Measurements from ENCODE around the gene ARMC2.
"Not testable (repeated sequence)": the region's sequence is repeated elsewhere in the genome, so short reads cannot be mapped to it uniquely, and the experiment has no call there.

The ARMC2 gene

GRCh38 chr6:108832738-108833137 lies 15.5 kb upstream of the ARMC2 start:
- no peak for DNase-seq (ENCODE audit: low read depth in 3 of 3)

GRCh38 chr6:108835218-108835850 lies 12.9 kb upstream of the ARMC2 start:
- DNase-seq (ENCODE audit: low read depth in 3 of 3), result peak; percentile 74 to 77 (median 75)

GRCh38 chr6:108836061-108836460 lies 12.2 kb upstream of the ARMC2 start:
- DNase-seq (ENCODE audit: low read depth in 3 of 3), result no peak

GRCh38 chr6:108837236-108837971 lies 10.8 kb upstream of the ARMC2 start:
- no peak for DNase-seq (ENCODE audit: low read depth in 3 of 3)

GRCh38 chr6:108838101-108838717 lies 10.0 kb upstream of the ARMC2 start:
- DNase-seq (ENCODE audit: low read depth in 3 of 3), result no peak

GRCh38 chr6:108839083-108839642 lies 9.1 kb upstream of the ARMC2 start:
- no peak for DNase-seq (ENCODE audit: low read depth in 3 of 3)

GRCh38 chr6:108840919-108841318 lies 7.3 kb upstream of the ARMC2 start:
- DNase-seq (ENCODE audit: low read depth in 3 of 3), result no peak

- no peak for DNase-seq (ENCODE audit: low read depth in 3 of 3)
Measured at GRCh38 chr6:108841377-108841855, 6.8 kb upstream of the ARMC2 start.

GRCh38 chr6:108844135-108844534 lies 4.1 kb upstream of the ARMC2 start:
- DNase-seq (ENCODE audit: low read depth in 3 of 3), result no peak

- no peak for DNase-seq (ENCODE audit: low read depth in 3 of 3)
Measured at GRCh38 chr6:108845145-108845544, 3.1 kb upstream of the ARMC2 start.

GRCh38 chr6:108846101-108846500 lies 2.1 kb upstream of the ARMC2 start:
- DNase-seq (ENCODE audit: low read depth in 3 of 3), result no peak

GRCh38 chr6:108846628-108847027 lies 1.6 kb upstream of the ARMC2 start:
- DNase-seq (ENCODE audit: low read depth in 3 of 3), result no peak

GRCh38 chr6:108847738-108848115 lies 495 bp upstream of the ARMC2 start:
- DNase-seq (ENCODE audit: low read depth in 3 of 3), result no peak

- no peak for DNase-seq (ENCODE audit: low read depth in 3 of 3)
Measured at GRCh38 chr6:108850669-108851465, 2.6 kb downstream of the ARMC2 start.

GRCh38 chr6:108851756-108852155 lies 3.5 kb downstream of the ARMC2 start:
- no peak for DNase-seq (ENCODE audit: low read depth in 3 of 3)

- DNase-seq (ENCODE audit: low read depth in 3 of 3), result no peak
Measured at GRCh38 chr6:108853077-108853476, 4.9 kb downstream of the ARMC2 start.

GRCh38 chr6:108862479-108863191 lies 14.4 kb downstream of the ARMC2 start:
- no peak for DNase-seq (ENCODE audit: low read depth in 3 of 3)

- DNase-seq (ENCODE audit: low read depth in 3 of 3), result not testable (repeated sequence)
Measured at GRCh38 chr6:108865751-108866286, 17.6 kb downstream of the ARMC2 start.

- DNase-seq (ENCODE audit: low read depth in 3 of 3), result no peak
Measured at GRCh38 chr6:108866798-108867197, 18.6 kb downstream of the ARMC2 start.

- DNase-seq (ENCODE audit: low read depth in 3 of 3), result no peak
Measured at GRCh38 chr6:108868647-108869046, 20.4 kb downstream of the ARMC2 start.

- no peak for DNase-seq (ENCODE audit: low read depth in 3 of 3)
Measured at GRCh38 chr6:108869876-108870275, 21.7 kb downstream of the ARMC2 start.

Data from stimulated activated CD4-positive, alpha-beta T cell treated with anti-CD3 and anti-CD28 coated beads, TNF-alpha, amount 100 ng/mL, for 48 hours (primary cell).